ENCODE measurements around the gene JAZF1.

JAZF1 gene

GRCh38 chr7:27840760-27841364, 339.7 kb downstream of the JAZF1 start:
- no peak for TF ChIP-seq PPARA (CRISPR knock-in tag; IDR thresholded peaks at IDR 0.05; ENCODE audit: borderline replicate concordance)
- no peak for ATAC-seq

- no peak for ATAC-seq
Measured at GRCh38 chr7:27840313-27840712, 340.3 kb downstream of the JAZF1 start.

GRCh38 chr7:27839099-27839498, 341.5 kb downstream of the JAZF1 start:
- ATAC-seq = no peak
- TF ChIP-seq ZNF565 (CRISPR knock-in tag; conservative IDR thresholded peaks at IDR 0.05; ENCODE audit: low read depth) (no peak), TOX (CRISPR knock-in tag; IDR thresholded peaks at IDR 0.05; ENCODE audit: borderline replicate concordance) (no peak), CREB5 (CRISPR knock-in tag; IDR thresholded peaks at IDR 0.05; ENCODE audit: low read depth) (no peak), TCF4 (CRISPR knock-in tag; IDR thresholded peaks at IDR 0.05; ENCODE audit: borderline replicate concordance) (no peak), PPARA (CRISPR knock-in tag; IDR thresholded peaks at IDR 0.05; ENCODE audit: borderline replicate concordance) (no peak), ZNF8 (CRISPR knock-in tag; IDR thresholded peaks at IDR 0.05) (no peak), ISL1 (CRISPR knock-in tag; IDR thresholded peaks at IDR 0.05) (no peak), GLIS3 (CRISPR knock-in tag; IDR thresholded peaks at IDR 0.05) (no peak), PATZ1 (CRISPR knock-in tag; IDR thresholded peaks at IDR 0.05; ENCODE audit: borderline replicate concordance) (no peak), RARB (CRISPR knock-in tag; IDR thresholded peaks at IDR 0.05) (no peak), CSRNP3 (CRISPR knock-in tag; IDR thresholded peaks at IDR 0.05) (no peak), CSDC2 (CRISPR knock-in tag; IDR thresholded peaks at IDR 0.05) (no peak), ZFP30 (CRISPR knock-in tag; IDR thresholded peaks at IDR 0.05) (no peak), ZNF70 (CRISPR knock-in tag; IDR thresholded peaks at IDR 0.05) (no peak), OSR1 (CRISPR knock-in tag; IDR thresholded peaks at IDR 0.05) (no peak), ZFP3 (CRISPR knock-in tag; IDR thresholded peaks at IDR 0.05) (no peak)

More at GRCh38 chr7:27840313-27840712, 340.3 kb downstream of the JAZF1 start:
- no peak for TF ChIP-seq GLIS3 (CRISPR knock-in tag; IDR thresholded peaks at IDR 0.05)
- TF ChIP-seq BACH2 (CRISPR knock-in tag; IDR thresholded peaks at IDR 0.05; ENCODE audit: borderline replicate concordance) = no peak
- TF ChIP-seq ZFP30 (CRISPR knock-in tag; IDR thresholded peaks at IDR 0.05) = no peak
- no peak for TF ChIP-seq TCF4 (CRISPR knock-in tag; IDR thresholded peaks at IDR 0.05; ENCODE audit: borderline replicate concordance)
- TF ChIP-seq TSHZ2 (CRISPR knock-in tag; IDR thresholded peaks at IDR 0.05) = no peak
- TF ChIP-seq SNAI2 (CRISPR knock-in tag; IDR thresholded peaks at IDR 0.05) = no peak
- no peak for TF ChIP-seq CSDC2 (CRISPR knock-in tag; IDR thresholded peaks at IDR 0.05)
- TF ChIP-seq ZNF70 (CRISPR knock-in tag; IDR thresholded peaks at IDR 0.05) = no peak
- TF ChIP-seq RARB (CRISPR knock-in tag; IDR thresholded peaks at IDR 0.05) = no peak
- no peak for TF ChIP-seq PATZ1 (CRISPR knock-in tag; IDR thresholded peaks at IDR 0.05; ENCODE audit: borderline replicate concordance)
- no peak for TF ChIP-seq ARNTL (CRISPR knock-in tag; IDR thresholded peaks at IDR 0.05; ENCODE audit: borderline replicate concordance, low read depth)
- TF ChIP-seq CSRNP3 (CRISPR knock-in tag; IDR thresholded peaks at IDR 0.05) = no peak
